ENCODE data around the gene DIPK1C. TPM values are rescaled to one million over a fixed set of nuclear protein-coding genes. Genes with fewer than 3 reads are reported as not detected.

DIPK1C gene
- total RNA-seq = not detected in 2 replicates

DNA sequence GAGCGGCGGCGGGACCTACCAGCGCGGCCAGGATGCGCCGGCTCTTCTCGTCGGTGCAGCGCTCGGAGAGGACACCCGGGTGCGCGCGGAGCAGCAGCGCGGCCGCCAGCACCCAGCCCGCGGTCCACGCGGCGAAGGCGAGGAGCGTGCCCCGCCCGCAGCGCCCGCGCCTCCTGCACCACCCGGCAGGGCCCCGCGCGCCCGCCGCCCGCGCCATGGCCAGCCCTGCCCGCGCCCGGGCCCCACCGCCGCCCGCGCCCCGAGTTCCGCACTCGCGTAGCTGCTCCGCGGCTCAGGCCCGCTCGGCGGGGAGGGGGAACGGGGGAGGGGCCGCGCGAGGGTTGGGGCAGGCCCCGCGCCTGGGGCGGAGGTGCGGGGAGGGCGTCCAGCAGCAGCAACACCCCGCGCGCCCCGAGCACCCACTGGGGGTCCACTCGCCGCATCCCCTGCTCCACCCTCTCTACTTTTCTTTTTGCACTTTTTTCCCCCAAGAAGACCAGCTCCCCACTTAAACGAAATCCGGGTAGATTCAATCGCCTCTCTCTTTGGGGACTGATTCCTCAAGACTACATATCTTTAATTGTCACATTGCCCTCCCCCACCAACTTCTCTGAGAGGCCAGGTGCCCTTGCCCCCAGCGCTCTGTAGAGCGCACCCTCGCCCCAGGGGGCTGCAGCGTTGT, at the start of gene DIPK1C:
TSS of gene DIPK1C (minus strand) at position 266 of the 682 bp plus-strand sequence. CDS start at position 217, 49 bp downstream.

DNA sequence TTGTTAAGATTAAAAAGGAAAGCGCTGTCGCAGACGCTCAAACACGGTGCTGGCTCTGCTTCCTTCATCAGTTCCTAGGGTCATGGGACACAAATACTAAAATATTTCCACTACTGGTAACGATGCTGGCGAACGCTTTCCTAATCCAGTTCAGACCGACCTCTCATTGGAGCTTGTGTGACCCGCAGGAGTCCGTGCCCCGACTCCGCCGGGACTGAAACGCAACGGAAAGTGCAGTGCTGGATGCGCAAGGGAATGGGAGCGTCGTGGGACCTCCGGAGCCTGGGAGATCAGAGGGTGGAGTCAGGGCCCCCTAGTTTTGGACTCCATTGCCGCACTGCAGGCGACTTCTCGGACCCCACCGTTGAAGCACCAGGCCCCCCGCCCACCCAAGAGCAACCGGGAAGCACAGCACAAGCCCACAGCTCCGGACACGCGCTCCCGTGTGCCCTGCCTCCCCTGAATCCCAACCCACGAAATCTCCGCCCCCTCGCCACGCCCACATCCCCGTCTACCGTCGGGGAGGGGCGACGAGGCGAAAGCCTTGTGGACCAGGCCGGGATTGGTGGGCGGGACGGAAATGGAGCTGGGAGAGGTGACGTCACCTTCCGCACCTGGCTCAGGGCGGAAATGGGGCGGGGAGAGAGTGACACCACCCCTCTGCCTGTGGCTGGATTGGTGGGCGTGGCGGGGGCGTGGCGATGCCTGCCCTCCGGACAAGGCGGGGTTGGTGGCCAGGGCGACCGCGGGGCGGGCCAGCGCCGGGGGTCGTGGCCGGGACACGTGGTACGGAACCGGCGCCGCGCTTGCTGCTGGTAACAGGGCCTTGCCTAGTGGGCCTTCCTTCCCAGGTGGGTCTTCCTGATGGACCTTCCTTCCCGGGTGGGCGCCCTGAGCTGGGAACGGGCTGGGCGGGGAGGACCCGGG, 38.7 kb upstream of the DIPK1C start, which contains the start of gene CNDP2:
TSS of gene CNDP2 (plus strand) at position 783 of the 927 bp plus-strand sequence. CDS start 3,611 bp downstream, outside the sequence.

Other genes with a start within 250 kb of the DIPK1C start
- 25.6 and 66.2 TPM in 2 replicates for gene CYB5A, start 165.3 kb downstream of the DIPK1C start, total RNA-seq
- gene C18orf63, start 141.5 kb downstream of the DIPK1C start, total RNA-seq = not detected in 2 replicates
- gene CNDP2, start 39.1 kb upstream of the DIPK1C start, total RNA-seq = 74.5 and 182 TPM in 2 replicates
- not detected in 2 replicates for gene CNDP1, start 77.2 kb upstream of the DIPK1C start, total RNA-seq
- gene ZNF407, start 140.6 kb upstream of the DIPK1C start, total RNA-seq = 7.9 and 17.9 TPM in 2 replicates

Data from nasal cavity respiratory epithelium epithelial cell of viscerocranial mucosa (primary cell).